HT1080 (cell line): Measurements from ENCODE around the gene DLX4. TPM values are rescaled to one million over a fixed set of nuclear protein-coding genes. Genes with fewer than 3 reads are reported as not detected.

Experiments
- DNase-seq: peaks from one replicate; pipeline ENCODE4 v3.0.0-alpha.2; 2015; ENCODE audit warnings: low read depth
- total RNA-seq: library from RNA; depleted of rRNA; stranded (reverse); fragments of >200 nt; shearing (Covaris generic); gene quantifications from 2 replicates; pipeline ENCODE4 v1.2.3, GENCODE V29; 2014

DLX4 gene
- total RNA-seq, 1 experiment from 2014 or later, result 0.31 TPM

GRCh38 chr17:49946208-49946607, 22.8 kb upstream of the DLX4 start:
- no peak for DNase-seq

- no peak for DNase-seq
These were observed 21.9 kb upstream of the DLX4 start for GRCh38 chr17:49946964-49947584.

- no peak for DNase-seq
These were observed 19.4 kb upstream of the DLX4 start for GRCh38 chr17:49949634-49950033.

- no peak for DNase-seq
These were observed 17.5 kb upstream of the DLX4 start for GRCh38 chr17:49951362-49952082.

GRCh38 chr17:49952209-49952911, 16.6 kb upstream of the DLX4 start:
- DNase-seq, result peak; percentile 58

GRCh38 chr17:49952912-49953497, 16.0 kb upstream of the DLX4 start:
- peak; percentile 60 for DNase-seq

DNA sequence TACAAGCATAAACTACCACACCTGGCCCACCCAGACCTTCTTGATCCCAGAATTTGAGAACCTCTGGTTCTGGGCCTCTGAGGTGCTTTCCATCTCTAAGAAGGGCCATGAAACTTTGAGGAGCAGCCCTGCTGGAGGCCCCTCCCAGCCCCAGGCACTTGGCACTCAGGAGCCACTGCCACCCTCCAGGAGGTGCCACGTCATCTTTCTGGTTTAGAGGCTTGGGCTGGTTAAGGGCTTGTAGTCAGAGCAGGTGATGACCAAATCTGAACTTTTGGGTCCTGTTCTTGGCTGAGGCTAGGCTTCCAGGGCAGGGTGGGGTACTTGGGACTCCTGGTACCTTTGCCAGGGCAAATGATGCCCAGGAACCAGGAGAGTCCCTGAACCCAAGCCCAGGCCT, 13.8 kb upstream of the DLX4 start:
- peak; percentile 47 for DNase-seq

GRCh38 chr17:49956780-49957179, 12.2 kb upstream of the DLX4 start:
- no peak for DNase-seq

- DNase-seq, result no peak
These were observed 11.6 kb upstream of the DLX4 start for GRCh38 chr17:49957350-49957749.

GRCh38 chr17:49958723-49959122, 10.3 kb upstream of the DLX4 start:
- no peak for DNase-seq

GRCh38 chr17:49959183-49959935, 9.6 kb upstream of the DLX4 start:
- DNase-seq, result peak; percentile 44

- no peak for DNase-seq
These were observed 6.2 kb upstream of the DLX4 start for GRCh38 chr17:49962599-49963308.

GRCh38 chr17:49963309-49963625, 5.7 kb upstream of the DLX4 start:
- no peak for DNase-seq

DNA sequence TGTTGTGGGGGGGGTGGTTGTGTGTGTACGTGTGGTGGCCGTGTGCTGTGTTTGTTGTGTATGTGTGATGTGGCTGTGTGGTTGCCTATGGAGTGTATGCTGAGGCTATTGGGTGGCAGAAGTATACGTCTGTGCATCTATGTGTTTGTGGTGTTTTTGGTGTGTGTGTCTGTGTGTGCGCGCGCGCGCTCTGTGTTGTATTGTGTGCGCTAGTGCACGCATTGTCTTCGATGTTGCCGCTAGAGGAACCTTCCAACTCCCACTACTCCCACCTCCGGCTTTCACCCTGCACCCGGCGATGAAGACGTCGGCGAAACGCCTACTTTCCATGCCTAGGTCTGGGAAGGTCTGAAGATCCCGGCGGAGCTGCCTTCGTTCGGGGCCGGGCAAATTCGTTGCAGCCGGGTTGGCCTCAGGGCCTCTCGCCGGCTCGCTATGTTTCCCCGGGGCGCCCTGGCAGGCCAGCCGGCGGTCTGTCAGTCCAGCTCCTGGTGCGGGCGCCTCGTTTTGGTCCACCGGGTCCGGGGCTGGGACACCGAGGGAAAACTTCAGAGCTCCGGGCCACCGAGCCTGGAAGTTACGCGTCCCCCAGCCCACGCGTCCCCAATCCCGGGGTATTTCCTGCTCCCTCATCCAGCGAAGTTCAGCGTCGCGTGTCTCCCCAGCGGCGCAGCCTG, 5.2 kb upstream of the DLX4 start:
- no peak for DNase-seq

DNA sequence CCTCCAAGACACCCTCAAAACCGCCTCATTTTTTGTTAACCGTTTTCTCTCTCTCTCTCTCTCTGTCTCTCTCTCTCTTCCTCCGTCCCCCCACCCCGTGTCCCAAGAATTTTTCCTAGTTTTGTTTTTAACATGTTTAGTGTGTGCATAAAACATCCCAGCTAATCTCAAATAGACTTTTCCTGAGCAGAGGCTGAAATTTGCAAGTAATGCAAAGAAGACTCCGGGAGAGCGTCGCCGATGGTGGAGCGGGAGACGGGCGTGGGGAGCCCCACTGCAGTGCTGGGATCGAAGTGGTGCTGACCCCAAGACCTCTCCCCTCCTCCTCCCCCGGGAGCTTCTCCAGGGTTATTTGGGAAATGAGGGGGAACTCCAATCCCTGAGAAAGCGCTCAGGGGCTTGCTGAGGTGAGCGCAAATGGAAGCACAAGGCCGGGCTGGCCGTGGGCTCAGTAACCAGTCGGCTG, 4.7 kb upstream of the DLX4 start:
- DNase-seq, result no peak

GRCh38 chr17:49964769-49965523, 4.0 kb upstream of the DLX4 start:
- no peak for DNase-seq

- no peak for DNase-seq
These were observed 3.5 kb upstream of the DLX4 start for GRCh38 chr17:49965524-49965909.

- no peak for DNase-seq
These were observed 2.2 kb upstream of the DLX4 start for GRCh38 chr17:49966767-49967166.

DNA sequence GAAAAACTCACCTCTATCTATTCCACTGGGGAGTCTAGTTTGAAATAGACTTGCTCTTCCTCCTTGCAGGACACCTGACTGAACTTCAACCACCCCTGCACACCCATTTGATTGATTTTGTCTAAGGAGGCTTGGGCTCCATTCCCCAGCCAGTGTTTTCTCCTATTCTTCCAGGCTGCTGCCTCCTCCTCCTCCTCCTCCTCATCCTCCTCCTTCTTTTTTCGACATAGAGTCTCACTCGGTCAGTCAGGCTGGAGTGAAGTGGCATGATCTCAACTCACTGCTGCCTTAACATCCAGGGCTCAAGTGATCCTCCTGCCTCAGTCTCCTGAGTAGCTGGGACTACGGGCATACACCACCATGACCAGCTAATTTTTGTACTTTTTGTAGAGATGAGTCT, 1.8 kb upstream of the DLX4 start:
- no peak for DNase-seq
